Measurements from ENCODE around the gene ZNF354B. TPM values are rescaled to one million over a fixed set of nuclear protein-coding genes. Genes with fewer than 3 reads are reported as not detected.

Gene ZNF354B
- total RNA-seq, 1 donor from 2014 or later = 28.7 TPM

DNA sequence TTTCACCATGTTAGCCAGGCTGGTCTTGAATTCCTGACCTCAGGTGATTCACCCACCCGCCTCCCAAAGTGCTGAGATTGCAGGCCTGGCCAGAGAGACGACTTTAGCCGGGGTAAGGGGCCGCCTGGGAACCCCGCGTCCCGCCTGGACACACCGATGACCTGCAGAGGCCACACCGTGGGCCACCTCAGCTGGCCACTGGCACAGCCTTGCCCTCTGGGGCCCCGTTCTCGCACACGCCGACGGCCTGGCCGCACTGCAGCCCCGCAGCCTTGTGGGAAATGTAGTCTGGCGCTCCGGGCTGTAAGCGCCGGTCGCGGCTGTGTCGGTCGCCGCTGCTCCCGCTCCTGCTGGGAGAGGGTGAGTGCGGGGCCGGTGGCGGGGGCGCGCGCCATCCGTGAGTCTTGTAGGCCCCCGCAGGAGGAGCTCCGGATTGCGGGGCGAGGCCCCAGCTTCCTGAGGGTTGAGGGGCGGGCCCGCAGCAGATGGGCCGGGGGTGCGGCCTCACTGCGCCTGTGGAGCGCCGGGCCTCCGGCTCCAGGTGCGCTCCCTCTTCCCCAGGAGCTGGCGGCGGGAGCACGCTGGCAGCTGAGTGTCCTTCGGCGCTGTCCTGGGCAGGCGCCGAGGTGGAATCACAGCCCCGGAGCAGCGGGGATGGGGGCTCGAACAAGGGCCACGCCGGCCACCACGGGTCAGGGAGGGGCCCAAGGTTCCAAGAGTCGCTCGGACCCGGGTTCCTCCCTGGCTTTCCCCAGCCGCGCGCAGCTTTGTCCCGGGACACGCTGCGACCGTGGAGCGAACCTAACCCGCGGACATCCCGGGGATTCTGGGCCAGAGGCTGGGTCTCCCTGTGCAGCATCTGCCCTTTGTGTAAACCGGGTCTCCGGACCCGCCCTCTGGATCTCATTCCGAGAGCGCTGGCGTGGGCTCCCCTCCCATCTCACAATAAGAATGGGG is 36.1 kb downstream of the ZNF354B start, which contains the start of gene ZFP2:
Gene ZFP2, plus strand, starts transcription at position 299 of the 957 bp plus-strand sequence. CDS start 35,401 bp downstream, outside the sequence.
- peaks cover 18% of the 10 kb centered on the region for H3K36me3 Mint-ChIP-seq
- H3K9me3 Mint-ChIP-seq = peaks cover 18% of the 10 kb centered on the region
- H3K4me1 Mint-ChIP-seq = peaks cover 10% of the 10 kb centered on the region

DNA sequence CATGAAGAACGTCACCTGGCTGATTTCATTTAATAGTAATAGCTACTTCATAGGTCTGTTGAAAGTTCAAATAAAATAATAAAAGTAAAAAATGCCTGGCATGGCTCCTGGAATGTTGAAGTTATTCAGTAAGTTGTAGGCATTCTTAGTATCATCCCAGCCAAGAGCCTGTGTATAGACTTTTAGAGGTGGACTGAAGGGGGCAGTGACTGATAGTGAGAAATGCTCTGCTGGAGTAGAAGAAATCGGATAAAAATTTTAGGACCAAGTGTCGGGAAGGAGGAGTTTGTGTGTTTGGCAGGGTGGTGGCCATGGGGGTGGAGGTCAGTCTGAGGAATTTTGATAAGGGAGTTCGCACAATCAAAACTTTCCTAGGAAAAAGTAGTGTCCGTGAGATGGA is 39.5 kb downstream of the ZNF354B start:
- Mint-ChIP-seq H3K9me3 (peaks cover 40% of the 10 kb centered on the region), H3K4me3 (no peak overlapping the region), H3K27me3 (ENCODE audit: low read depth) (no peaks in the 10 kb centered on the region), H3K4me1 (peaks cover 10% of the 10 kb centered on the region), H3K27ac (no peak overlapping the region), H3K36me3 (peaks cover 37% of the 10 kb centered on the region)
- no peak for DNase-seq (ENCODE audit: low spot score in 2 of 2, unreplicated experiment in 2 of 2)
- TF ChIP-seq, protein P1, sequence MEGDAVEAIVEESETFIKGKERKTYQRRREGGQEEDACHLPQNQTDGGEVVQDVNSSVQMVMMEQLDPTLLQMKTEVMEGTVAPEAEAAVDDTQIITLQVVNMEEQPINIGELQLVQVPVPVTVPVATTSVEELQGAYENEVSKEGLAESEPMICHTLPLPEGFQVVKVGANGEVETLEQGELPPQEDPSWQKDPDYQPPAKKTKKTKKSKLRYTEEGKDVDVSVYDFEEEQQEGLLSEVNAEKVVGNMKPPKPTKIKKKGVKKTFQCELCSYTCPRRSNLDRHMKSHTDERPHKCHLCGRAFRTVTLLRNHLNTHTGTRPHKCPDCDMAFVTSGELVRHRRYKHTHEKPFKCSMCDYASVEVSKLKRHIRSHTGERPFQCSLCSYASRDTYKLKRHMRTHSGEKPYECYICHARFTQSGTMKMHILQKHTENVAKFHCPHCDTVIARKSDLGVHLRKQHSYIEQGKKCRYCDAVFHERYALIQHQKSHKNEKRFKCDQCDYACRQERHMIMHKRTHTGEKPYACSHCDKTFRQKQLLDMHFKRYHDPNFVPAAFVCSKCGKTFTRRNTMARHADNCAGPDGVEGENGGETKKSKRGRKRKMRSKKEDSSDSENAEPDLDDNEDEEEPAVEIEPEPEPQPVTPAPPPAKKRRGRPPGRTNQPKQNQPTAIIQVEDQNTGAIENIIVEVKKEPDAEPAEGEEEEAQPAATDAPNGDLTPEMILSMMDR (IDR thresholded peaks at IDR 0.05; ENCODE audit: unreplicated experiment) = no peak

More for the DNA sequence above, 36.1 kb downstream of the ZNF354B start, which contains the start of gene ZFP2:
- H3K27ac Mint-ChIP-seq = peak within 1 kb of the TSS; percentile 94
- peak; percentile 43 to 74 for DNase-seq (ENCODE audit: low spot score in 2 of 2, unreplicated experiment in 2 of 2)
- TF ChIP-seq, protein P1 (IDR thresholded peaks at IDR 0.05; ENCODE audit: unreplicated experiment) = no peak
- no peaks in the 10 kb centered on the region for H3K27me3 Mint-ChIP-seq (ENCODE audit: low read depth)
- H3K4me3 Mint-ChIP-seq = peak within 1 kb of the TSS; percentile 90

DNA sequence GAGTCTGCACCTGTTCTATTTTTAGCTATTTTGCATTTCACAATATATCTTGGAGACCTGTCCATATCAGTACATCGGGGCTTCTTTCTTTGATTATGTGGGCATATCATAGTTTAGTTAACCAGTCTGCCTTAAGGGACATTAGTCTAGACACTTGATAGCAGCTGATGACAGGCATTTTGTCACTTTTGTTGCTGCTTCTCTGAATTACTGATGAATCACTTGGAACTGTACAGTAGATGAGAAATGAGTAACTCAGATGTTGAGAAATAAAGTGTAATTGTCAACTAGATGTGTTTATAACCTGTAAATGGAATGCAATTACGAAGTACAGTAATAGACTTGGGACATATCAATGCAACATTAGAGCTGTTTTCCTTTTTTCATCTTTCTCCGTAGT is 43.1 kb downstream of the ZNF354B start:
- Mint-ChIP-seq H3K4me1 (no peaks in the 10 kb centered on the region), H3K27ac (no peak overlapping the region), H3K4me3 (no peak overlapping the region), H3K36me3 (peaks cover 53% of the 10 kb centered on the region), H3K9me3 (peaks cover 56% of the 10 kb centered on the region), H3K27me3 (ENCODE audit: low read depth) (no peaks in the 10 kb centered on the region)
- DNase-seq (ENCODE audit: low spot score in 2 of 2, unreplicated experiment in 2 of 2) = no peak
- TF ChIP-seq, protein P1 (IDR thresholded peaks at IDR 0.05; ENCODE audit: unreplicated experiment) = no peak

DNA sequence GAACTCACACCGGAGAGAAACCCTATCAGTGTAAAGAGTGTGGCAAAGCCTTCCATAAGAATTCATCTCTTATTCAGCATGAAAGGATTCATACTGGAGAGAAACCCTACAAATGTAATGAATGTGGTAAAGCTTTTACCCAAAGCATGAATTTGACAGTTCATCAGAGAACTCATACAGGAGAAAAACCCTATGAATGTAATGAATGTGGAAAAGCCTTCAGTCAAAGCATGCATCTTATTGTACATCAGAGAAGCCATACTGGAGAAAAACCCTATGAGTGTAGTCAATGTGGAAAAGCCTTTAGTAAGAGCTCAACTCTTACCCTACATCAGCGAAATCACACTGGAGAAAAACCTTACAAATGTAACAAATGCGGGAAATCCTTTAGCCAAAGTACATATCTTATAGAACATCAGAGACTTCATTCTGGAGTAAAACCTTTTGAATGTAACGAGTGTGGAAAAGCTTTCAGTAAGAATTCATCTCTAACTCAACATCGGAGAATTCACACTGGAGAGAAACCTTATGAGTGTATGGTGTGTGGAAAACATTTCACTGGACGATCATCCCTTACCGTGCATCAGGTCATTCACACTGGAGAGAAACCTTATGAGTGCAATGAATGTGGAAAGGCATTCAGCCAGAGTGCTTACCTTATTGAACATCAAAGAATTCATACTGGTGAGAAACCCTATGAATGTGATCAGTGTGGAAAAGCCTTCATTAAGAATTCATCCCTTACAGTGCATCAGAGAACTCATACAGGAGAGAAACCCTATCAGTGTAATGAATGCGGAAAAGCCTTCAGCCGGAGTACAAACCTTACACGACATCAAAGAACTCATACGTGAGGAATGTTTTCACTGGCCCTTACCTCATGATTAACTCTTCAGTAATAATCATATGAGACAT is 72.3 kb downstream of the ZNF354B start:
- peaks cover 81% of the 10 kb centered on the region for H3K9me3 Mint-ChIP-seq
- no peak for DNase-seq (ENCODE audit: low spot score in 2 of 2, unreplicated experiment in 2 of 2)
- no peak overlapping the region for H3K27ac Mint-ChIP-seq
- no peaks in the 10 kb centered on the region for H3K4me1 Mint-ChIP-seq
- peaks cover 66% of the 10 kb centered on the region for H3K36me3 Mint-ChIP-seq
- no peak overlapping the region for H3K4me3 Mint-ChIP-seq
- TF ChIP-seq, protein P1 (IDR thresholded peaks at IDR 0.05; ENCODE audit: unreplicated experiment) = no peak
- no peaks in the 10 kb centered on the region for H3K27me3 Mint-ChIP-seq (ENCODE audit: low read depth)

Other genes starting within 250 kb of the ZNF354B start
- gene CLK4, start 232.9 kb upstream of the ZNF354B start, total RNA-seq = 42.1 to 43.5 TPM (median 42.9 TPM) in 3 replicates
- 22.8 to 24.9 TPM (median 24.9 TPM) in 3 replicates for gene ZNF354A, start 129.3 kb upstream of the ZNF354B start, total RNA-seq
- gene ZFP2, start 36.0 kb downstream of the ZNF354B start, total RNA-seq = 3.8 to 4.3 TPM (median 4.0 TPM) in 3 replicates
- gene ZNF454, start 81.2 kb downstream of the ZNF354B start, total RNA-seq = 0.66 to 1.2 TPM (median 1.0 TPM) in 3 replicates
- not detected in 3 replicates for gene GRM6, start 135.4 kb downstream of the ZNF354B start, total RNA-seq
- gene ZNF879, start 163.9 kb downstream of the ZNF354B start, total RNA-seq = 7.1 to 8.6 TPM (median 8.5 TPM) in 3 replicates
- 9.1 to 9.6 TPM (median 9.2 TPM) in 3 replicates for gene ZNF354C, start 200.4 kb downstream of the ZNF354B start, total RNA-seq